Body of pancreas (tissue), 4 donors: ENCODE measurements around the gene FBXL4. TPM values are rescaled to one million over a fixed set of nuclear protein-coding genes. Genes with fewer than 3 reads are reported as not detected.

Experiments
- ATAC-seq: fragments of 150-250 bp; one replicate; pipeline ENCODE4 v1.9.1; 2016
- DNase-seq, 4 donors: peaks; one replicate each; pipeline ENCODE4 v3.0.0-alpha.2; 2019
- H3K27ac ChIP-seq, 4 donors: fragments of 200-600 bp; sonication (generic); 1 replicate in 3 of 4; 2 replicates in 1 of 4; pipeline versions ENCODE4 v1.5.1 to v1.6.1; 2016 to 2019; ENCODE audit warnings: mild to moderate bottlenecking in 1 of 4, mixed read lengths in 1 of 4, moderate library complexity in 1 of 4
- H3K27me3 ChIP-seq, 2 donors: fragments of 200-600 bp; sonication (generic); one replicate each; pipeline ENCODE4 v1.6.0; 2016; ENCODE audit warnings: mild to moderate bottlenecking in 1 of 2
- H3K36me3 ChIP-seq, 2 donors: fragments of 200-600 bp; sonication (generic); replicated peaks in 1 of 2; 2 replicates each; pipeline ENCODE4 v1.5.1; 2016; ENCODE audit warnings: low read depth in 2 of 2; ENCODE audit not compliant: insufficient read depth in 1 of 2
- H3K4me1 ChIP-seq: fragments of 200-600 bp; sonication (generic); one replicate; pipeline ENCODE4 v1.6.0; 2016
- H3K4me3 ChIP-seq, 2 donors: fragments of 200-600 bp; sonication (generic); 1 replicate in 1 of 2; 2 replicates in 1 of 2; pipeline ENCODE4 v1.5.1; 2016 to 2019
- H3K9me3 ChIP-seq, 3 donors: fragments of 200-600 bp; sonication (generic); 1 replicate in 2 of 3; 2 replicates in 1 of 3; pipeline ENCODE4 v1.5.1; 2016
- POLR2A ChIP-seq, 3 donors: fragments of 450-650 bp; IDR thresholded peaks; one replicate each; pipeline ENCODE4 v1.6.1; 2016; ENCODE audit warnings: antibody characterized with exemption in 3 of 3, mild to moderate bottlenecking in 2 of 3
- WGBS, 2 donors: methylation state at CpG; one replicate each; pipeline ENCODE4 v1.1.5; 2017; 5-methylcytosine and 5-hydroxymethylcytosine counted together
- intact Hi-C: fragments of 100-400 bp; cut with DNase I; formaldehyde crosslinking; loops from one replicate; pipeline ENCODE4 v1.15.1; 2023
- total RNA-seq, 2 donors: library from RNA; depleted of rRNA; stranded (reverse); fragments of >200 nt; gene quantifications; one replicate each; pipeline ENCODE4 v1.1.0, GENCODE V29; 2016
- TF ChIP-seq, protein P1 (sequence below), 7 experiments: fragments of 450-650 bp in 4 of 7; fragments of 200-600 bp in 3 of 7; sonication (generic) in 3 of 7; IDR thresholded peaks; one replicate each; pipeline ENCODE4 v1.5.1; 2016 to 2019; ENCODE audit warnings: antibody characterized with exemption in 7 of 7

Gene FBXL4
- total RNA-seq, 2 donors from 2014 or later: 9.9 to 22.8 TPM

- H3K9me3 ChIP-seq: no peaks in the 10 kb centered on the region
- H3K27me3 ChIP-seq: peaks cover 0 to 49% of the 10 kb centered on the region in 2 donors
- no peaks in the 10 kb centered on the region for H3K36me3 ChIP-seq
- intact Hi-C loops: no loop called here
- H3K27ac ChIP-seq: no peak overlapping the region
- DNase-seq (no peak), ATAC-seq (no peak)
- no peak overlapping the region for H3K4me3 ChIP-seq
- WGBS, 2 donors: 2 to 8% methylated on average over 13 to 69 of the region's 76 CpGs
- TF ChIP-seq POLR2A (IDR thresholded peaks at IDR 0.05): no peak
- TF ChIP-seq, protein P1, sequence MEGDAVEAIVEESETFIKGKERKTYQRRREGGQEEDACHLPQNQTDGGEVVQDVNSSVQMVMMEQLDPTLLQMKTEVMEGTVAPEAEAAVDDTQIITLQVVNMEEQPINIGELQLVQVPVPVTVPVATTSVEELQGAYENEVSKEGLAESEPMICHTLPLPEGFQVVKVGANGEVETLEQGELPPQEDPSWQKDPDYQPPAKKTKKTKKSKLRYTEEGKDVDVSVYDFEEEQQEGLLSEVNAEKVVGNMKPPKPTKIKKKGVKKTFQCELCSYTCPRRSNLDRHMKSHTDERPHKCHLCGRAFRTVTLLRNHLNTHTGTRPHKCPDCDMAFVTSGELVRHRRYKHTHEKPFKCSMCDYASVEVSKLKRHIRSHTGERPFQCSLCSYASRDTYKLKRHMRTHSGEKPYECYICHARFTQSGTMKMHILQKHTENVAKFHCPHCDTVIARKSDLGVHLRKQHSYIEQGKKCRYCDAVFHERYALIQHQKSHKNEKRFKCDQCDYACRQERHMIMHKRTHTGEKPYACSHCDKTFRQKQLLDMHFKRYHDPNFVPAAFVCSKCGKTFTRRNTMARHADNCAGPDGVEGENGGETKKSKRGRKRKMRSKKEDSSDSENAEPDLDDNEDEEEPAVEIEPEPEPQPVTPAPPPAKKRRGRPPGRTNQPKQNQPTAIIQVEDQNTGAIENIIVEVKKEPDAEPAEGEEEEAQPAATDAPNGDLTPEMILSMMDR (IDR thresholded peaks at IDR 0.05): no peak
- peaks cover 50% of the 10 kb centered on the region for H3K4me1 ChIP-seq
These were observed 112.4 kb downstream of the FBXL4 start for GRCh38 chr6:98835149-98836024.

GRCh38 chr6:98834060-98835031, 113.4 kb downstream of the FBXL4 start, which contains the start of gene POU3F2:
POU3F2 (plus strand) TSS chr6:98834574; CDS start chr6:98834874, 300 bp downstream.
- H3K27me3 ChIP-seq: peaks cover 0 to 55% of the 10 kb centered on the region in 2 donors
- H3K36me3 ChIP-seq: no peaks in the 10 kb centered on the region
- peak; percentile 63 to 77 (median 72) for DNase-seq
- H3K4me3 ChIP-seq: peak within 1 kb of the TSS; percentile 17 to 29
- intact Hi-C loops: no loop called here
- TF ChIP-seq, protein P1 (IDR thresholded peaks at IDR 0.05): no peak
- WGBS, 2 donors: 1% methylated on average over 80 to 83 of the region's 83 CpGs
- peaks cover 50% of the 10 kb centered on the region for H3K4me1 ChIP-seq
- no peak within 1 kb of the TSS for H3K27ac ChIP-seq
- ATAC-seq: peak; percentile 76
- H3K9me3 ChIP-seq: no peaks in the 10 kb centered on the region

- Histone ChIP-seq H3K4me1 (peaks cover 50% of the 10 kb centered on the region), H3K36me3 (no peaks in the 10 kb centered on the region), H3K9me3 (no peaks in the 10 kb centered on the region), H3K27ac (no peak overlapping the region), H3K27me3 (peaks cover 0 to 60% of the 10 kb centered on the region in 2 donors), H3K4me3 (peak overlapping the region; percentile 17 to 29)
- ATAC-seq: peak; percentile 15
- no peak for DNase-seq
- no peak for TF ChIP-seq POLR2A (IDR thresholded peaks at IDR 0.05)
- TF ChIP-seq, protein P1 (IDR thresholded peaks at IDR 0.05): no peak
- WGBS, 2 donors: 0 to 1% methylated on average over 16 to 41 of the region's 42 CpGs
- intact Hi-C loops: no loop called here
These were observed 114.3 kb downstream of the FBXL4 start for GRCh38 chr6:98833307-98834059.

- H3K36me3 ChIP-seq: no peaks in the 10 kb centered on the region
- H3K4me1 ChIP-seq: peaks cover 50% of the 10 kb centered on the region
- 0 to 3% methylated on average over 10 to 26 of the region's 26 CpGs for WGBS, 2 donors
- peak; percentile 43 for ATAC-seq
- intact Hi-C loops: no loop called here
- H3K27me3 ChIP-seq: peaks cover 0 to 58% of the 10 kb centered on the region in 2 donors
- no peak overlapping the region for H3K27ac ChIP-seq
- peak in 2 of 4 donors; percentile 25 to 43 for DNase-seq
- H3K4me3 ChIP-seq: no peak overlapping the region
- H3K9me3 ChIP-seq: no peaks in the 10 kb centered on the region
- TF ChIP-seq, protein P1 (IDR thresholded peaks at IDR 0.05): no peak
- no peak for TF ChIP-seq POLR2A (IDR thresholded peaks at IDR 0.05)
These were observed 114.8 kb downstream of the FBXL4 start for GRCh38 chr6:98833057-98833306.
